Activated naive CD4-positive, alpha-beta T cell treated with anti-CD3 and anti-CD28 coated beads, Interleukin-2, amount 50 U/mL, for 16 hours (primary cell): Measurements from ENCODE around the gene UBFD1.
"Not testable (repeated sequence)": the region's sequence is repeated elsewhere in the genome, so short reads cannot be mapped to it uniquely, and the experiment has no call there.

Experiments
- DNase-seq: peaks from one replicate; pipeline ENCODE4 v3.0.0-alpha.2; 2020

UBFD1 gene

GRCh38 chr16:23527961-23528643 lies 29.4 kb upstream of the UBFD1 start:
- DNase-seq = no peak

GRCh38 chr16:23528644-23529310 lies 28.8 kb upstream of the UBFD1 start:
- no peak for DNase-seq

- no peak for DNase-seq
Observed at GRCh38 chr16:23530062-23530461, 27.5 kb upstream of the UBFD1 start.

GRCh38 chr16:23532448-23532847 lies 25.1 kb upstream of the UBFD1 start:
- no peak for DNase-seq

- DNase-seq = no peak
Observed at GRCh38 chr16:23534868-23535860, 22.4 kb upstream of the UBFD1 start.

- no peak for DNase-seq
Observed at GRCh38 chr16:23535901-23536300, 21.6 kb upstream of the UBFD1 start.

GRCh38 chr16:23537390-23537789 lies 20.1 kb upstream of the UBFD1 start:
- no peak for DNase-seq

- no peak for DNase-seq
Observed at GRCh38 chr16:23538919-23539278, 18.6 kb upstream of the UBFD1 start.

GRCh38 chr16:23539984-23540816 lies 17.3 kb upstream of the UBFD1 start:
- no peak for DNase-seq

- DNase-seq = not testable (repeated sequence)
Observed at GRCh38 chr16:23540817-23541178, 16.7 kb upstream of the UBFD1 start.

GRCh38 chr16:23544436-23544835 lies 13.1 kb upstream of the UBFD1 start:
- DNase-seq = no peak

- no peak for DNase-seq
Observed at GRCh38 chr16:23549938-23550337, 7.6 kb upstream of the UBFD1 start.

GRCh38 chr16:23552161-23552560 lies 5.4 kb upstream of the UBFD1 start:
- DNase-seq = no peak

GRCh38 chr16:23554536-23554935 lies 3.0 kb upstream of the UBFD1 start:
- no peak for DNase-seq

GRCh38 chr16:23557779-23558702 lies 514 bp downstream of the UBFD1 start:
- no peak for DNase-seq

GRCh38 chr16:23561586-23561985 lies 4.1 kb downstream of the UBFD1 start:
- no peak for DNase-seq

- DNase-seq = no peak
Observed at GRCh38 chr16:23562505-23562904, 5.0 kb downstream of the UBFD1 start.

- DNase-seq = no peak
Observed at GRCh38 chr16:23563186-23563585, 5.7 kb downstream of the UBFD1 start.

- DNase-seq = no peak
Observed at GRCh38 chr16:23564575-23565363, 7.2 kb downstream of the UBFD1 start.

- no peak for DNase-seq
Observed at GRCh38 chr16:23566724-23567123, 9.2 kb downstream of the UBFD1 start.

GRCh38 chr16:23567602-23568001 lies 10.1 kb downstream of the UBFD1 start:
- DNase-seq = no peak
